Keratinocyte (primary cell): ENCODE data around the gene NHSL1. TPM values are rescaled to one million over a fixed set of nuclear protein-coding genes. Genes with fewer than 3 reads are reported as not detected.

Experiments used
- DNase-seq: peaks from one replicate; pipeline ENCODE4 v3.0.0-alpha.2; 2011; ENCODE audit warnings: low read depth, missing footprints, low spot score
- FAIRE-seq: peaks from 2 replicates; lab custom pipeline; 2011; peaks lifted over from hg19 to GRCh38; lab: Jason Lieb, UNC
- H2AFZ ChIP-seq: 2 replicates; pipeline ENCODE4 v1.6.0; 2012; ENCODE audit warnings: low read length, control low read depth, inconsistent platforms; ENCODE audit not compliant: control insufficient read depth
- H3K27ac ChIP-seq: 2 replicates; pipeline ENCODE4 v1.5.1; 2011; ENCODE audit warnings: low read length; ENCODE audit not compliant: control insufficient read depth, insufficient read depth
- H3K27me3 ChIP-seq: 3 replicates; pipeline ENCODE4 v1.6.0; 2011; ENCODE audit warnings: low read length; ENCODE audit not compliant: control insufficient read depth, insufficient read depth; ENCODE audit errors: extremely low read depth
- H3K36me3 ChIP-seq, 2 experiments: 2 replicates in 1 of 2; 3 replicates in 1 of 2; pipeline ENCODE4 v1.5.1; 2011; ENCODE audit warnings: low read length in 2 of 2, mild to moderate bottlenecking in 1 of 2; ENCODE audit not compliant: control insufficient read depth in 2 of 2, insufficient read depth in 2 of 2; ENCODE audit errors: extremely low read depth in 1 of 2
- H3K4me1 ChIP-seq: 3 replicates; pipeline ENCODE4 v1.5.1; 2011; ENCODE audit warnings: low read length; ENCODE audit not compliant: control insufficient read depth, insufficient read depth; ENCODE audit errors: extremely low read depth
- H3K4me2 ChIP-seq: 3 replicates; pipeline ENCODE4 v1.6.0; 2011; ENCODE audit warnings: low read depth, low read length; ENCODE audit not compliant: control insufficient read depth, insufficient read depth; ENCODE audit errors: extremely low read depth
- H3K4me3 ChIP-seq, 3 experiments: fragments of 200-600 bp in 1 of 3; sonication (generic) in 1 of 3; 2 replicates in 2 of 3; 3 replicates in 1 of 3; pipeline ENCODE4 v1.5.1; 2011 to 2016; ENCODE audit warnings: low read length in 3 of 3, mild to moderate bottlenecking in 3 of 3, control low read depth in 2 of 3, inconsistent platforms in 1 of 3, low read depth in 1 of 3, mixed read lengths in 1 of 3, mixed run types in 1 of 3, moderate library complexity in 1 of 3; ENCODE audit not compliant: control insufficient read depth in 2 of 3, insufficient read depth in 2 of 3; ENCODE audit errors: extremely low read depth in 1 of 3
- H3K79me2 ChIP-seq: 2 replicates; pipeline ENCODE4 v1.6.0; 2012; ENCODE audit warnings: low read length; ENCODE audit not compliant: control insufficient read depth, insufficient read depth
- H3K9ac ChIP-seq: 3 replicates; pipeline ENCODE4 v1.6.0; 2011; ENCODE audit warnings: low read length; ENCODE audit not compliant: control insufficient read depth, insufficient read depth; ENCODE audit errors: extremely low read depth
- H3K9me1 ChIP-seq: 3 replicates; pipeline ENCODE4 v1.6.0; 2011; ENCODE audit warnings: low read length; ENCODE audit not compliant: control insufficient read depth, insufficient read depth; ENCODE audit errors: extremely low read depth
- H3K9me3 ChIP-seq: 2 replicates; pipeline ENCODE4 v1.5.1; 2012; ENCODE audit warnings: low read depth, low read length; ENCODE audit not compliant: control insufficient read depth
- H4K20me1 ChIP-seq: 3 replicates; pipeline ENCODE4 v1.6.0; 2011; ENCODE audit warnings: low read length; ENCODE audit not compliant: control insufficient read depth, insufficient read depth; ENCODE audit errors: extremely low read depth
- CTCF ChIP-seq, 3 experiments: IDR thresholded peaks in 1 of 3; conservative IDR thresholded peaks in 1 of 3; optimal IDR thresholded peaks in 1 of 3; 2 replicates in 2 of 3; 3 replicates in 1 of 3; pipeline versions ENCODE3 to v1.5.1; 2011; ENCODE audit warnings: low read length in 3 of 3, mild to moderate bottlenecking in 3 of 3, moderate library complexity in 2 of 3, control low read depth in 1 of 3, inconsistent platforms in 1 of 3; ENCODE audit not compliant: insufficient read depth in 2 of 3; ENCODE audit errors: extremely low read depth in 1 of 3
- EZH2 ChIP-seq: IDR thresholded peaks from one replicate; pipeline ENCODE4 v1.6.1; 2012; ENCODE audit warnings: inconsistent platforms, mild to moderate bottlenecking, low read length, moderate library complexity
- dilution Hi-C: fragments of 300-500 bp; cut with MboI; formaldehyde crosslinking; loops from one replicate; pipeline ENCODE4 v1.7.0; 2020; ENCODE audit warnings: low sequenced_read_pairs; ENCODE audit not compliant: extremely low pct_ligation_motif_present
- polyA plus RNA-seq, 5 experiments: library from polyadenylated mRNA; depleted of rRNA in 3 of 5; stranded (reverse) in 3 of 5; stranded (forward) in 1 of 5; unstranded in 1 of 5; fragments of >200 nt; gene quantifications; 1 replicate in 1 of 5; 2 replicates in 3 of 5; 3 replicates in 1 of 5; pipeline versions ENCODE4 v1.2.1 to v1.2.3, GENCODE V29; 2011 to 2012; ENCODE audit warnings: missing spikeins in 2 of 5, low read depth in 1 of 5, low replicate concordance in 1 of 5

NHSL1 gene
- polyA plus RNA-seq, 1 donor (not counting 4 experiments of a cell fraction or from before 2014, with no cell fraction given): 11.8 TPM

GRCh38 chr6:138526822-138527235 is 27.5 kb upstream of the NHSL1 start:
- H3K4me3 ChIP-seq: no peak overlapping the region
- peaks cover 3% of the 10 kb centered on the region for H4K20me1 ChIP-seq
- no peak overlapping the region for H3K27ac ChIP-seq
- no peak overlapping the region for H3K4me2 ChIP-seq
- H2AFZ ChIP-seq: no peak overlapping the region
- dilution Hi-C loops: no loop called here
- no peak for DNase-seq
- FAIRE-seq: no peak
- H3K27me3 ChIP-seq: no peaks in the 10 kb centered on the region
- no peak overlapping the region for H3K9ac ChIP-seq
- peaks cover 11% of the 10 kb centered on the region for H3K79me2 ChIP-seq
- no peaks in the 10 kb centered on the region for H3K36me3 ChIP-seq
- no peaks in the 10 kb centered on the region for H3K9me1 ChIP-seq
- peaks cover 6% of the 10 kb centered on the region for H3K4me1 ChIP-seq
- TF ChIP-seq EZH2 (no peak), CTCF (optimal IDR thresholded peaks at IDR 0.05 in 1 of 3, IDR thresholded peaks at IDR 0.05 in 1 of 3, conservative IDR thresholded peaks at IDR 0.05 in 1 of 3; ENCODE audit: extremely low read depth in 1 of 3, insufficient read depth in 2 of 3, low read length in 3 of 3) (no peak)
- no peaks in the 10 kb centered on the region for H3K9me3 ChIP-seq

- H4K20me1 ChIP-seq: peaks cover 3% of the 10 kb centered on the region
- H3K79me2 ChIP-seq: peaks cover 10% of the 10 kb centered on the region
- peaks cover 6% of the 10 kb centered on the region for H3K4me1 ChIP-seq
- no peak overlapping the region for H3K9ac ChIP-seq
- no peak overlapping the region for H3K27ac ChIP-seq
- no peak for FAIRE-seq
- no peak overlapping the region for H3K4me2 ChIP-seq
- H3K9me1 ChIP-seq: no peaks in the 10 kb centered on the region
- no peak overlapping the region for H2AFZ ChIP-seq
- dilution Hi-C loops: no loop called here
- H3K4me3 ChIP-seq: no peak overlapping the region
- H3K36me3 ChIP-seq: no peaks in the 10 kb centered on the region
- no peaks in the 10 kb centered on the region for H3K27me3 ChIP-seq
- H3K9me3 ChIP-seq: no peaks in the 10 kb centered on the region
- TF ChIP-seq CTCF (optimal IDR thresholded peaks at IDR 0.05 in 1 of 3, IDR thresholded peaks at IDR 0.05 in 1 of 3, conservative IDR thresholded peaks at IDR 0.05 in 1 of 3; ENCODE audit: extremely low read depth in 1 of 3, insufficient read depth in 2 of 3, low read length in 3 of 3) (no peak), EZH2 (no peak)
- no peak for DNase-seq
Measured at GRCh38 chr6:138525355-138525754, 26.1 kb upstream of the NHSL1 start.
